Panc1 (cell line): ENCODE data around the gene IRGQ. TPM values are rescaled to one million over a fixed set of nuclear protein-coding genes. Genes with fewer than 3 reads are reported as not detected.

ENCODE experiments used
- ATAC-seq: fragments of 200-7000 bp; cut with Tn5 transposase; 2 replicates; pipeline ENCODE4 v1.9.1; 2020; ENCODE audit warnings: mild to moderate bottlenecking, moderate library complexity
- BruUV-seq: library from RNA; stranded (reverse); fragments of 400-500 nt; replicated peaks from 2 replicates; lab custom pipeline; 2021; lab: Mats Ljungman, UMichigan
- CTCF ChIA-PET: fragments of 300-600 bp; sonication (Branson Sonifier 250); formaldehyde crosslinking; loops from one replicate; lab custom pipeline; 2022; ENCODE audit warnings: antibody characterized with exemption; lab: Charles Lee
- POLR2A ChIA-PET: fragments of 300-600 bp; sonication (Branson Sonifier 250); formaldehyde crosslinking; loops from one replicate; lab custom pipeline; 2022; ENCODE audit warnings: antibody characterized with exemption; lab: Charles Lee
- DNase-seq: peaks from one replicate; pipeline ENCODE4 v3.0.0-alpha.2; 2010; ENCODE audit warnings: low read depth, low spot score
- H3K27ac ChIP-seq: 2 replicates; pipeline ENCODE4 v1.5.1; 2011; ENCODE audit warnings: mild to moderate bottlenecking, low read length, inconsistent platforms
- H3K27me3 ChIP-seq: fragments of 200-500 bp; sonication (Bioruptor generic); 2 replicates; pipeline ENCODE4 v1.6.0; 2014; ENCODE audit warnings: low read length, inconsistent platforms; ENCODE audit not compliant: control insufficient read depth, insufficient read depth
- H3K36me3 ChIP-seq: fragments of 200-500 bp; sonication (Bioruptor generic); 2 replicates; pipeline ENCODE4 v1.5.1; 2014; ENCODE audit warnings: inconsistent platforms, mild to moderate bottlenecking, low read length, moderate library complexity; ENCODE audit not compliant: control insufficient read depth, insufficient read depth
- H3K4me1 ChIP-seq: 2 replicates; pipeline ENCODE4 v1.5.1; 2011; ENCODE audit warnings: inconsistent platforms, mild to moderate bottlenecking, low read length, moderate library complexity; ENCODE audit not compliant: control insufficient read depth, insufficient read depth
- H3K4me3 ChIP-seq, 2 experiments: 2 replicates each; pipeline ENCODE4 v1.5.1; 2011 to 2012; ENCODE audit warnings: low read depth in 2 of 2, low read length in 2 of 2, mild to moderate bottlenecking in 2 of 2, inconsistent platforms in 1 of 2, moderate library complexity in 1 of 2
- H3K9me3 ChIP-seq: fragments of 200-500 bp; sonication (Bioruptor generic); 2 replicates; pipeline ENCODE4 v1.5.1; 2014; ENCODE audit warnings: low read depth, mild to moderate bottlenecking, inconsistent platforms, low read length, moderate library complexity; ENCODE audit not compliant: control insufficient read depth, insufficient read depth
- CTCF ChIP-seq: fragments of 450-650 bp; IDR thresholded peaks from 2 replicates; pipeline ENCODE4 v1.5.1; 2017; ENCODE audit warnings: mild to moderate bottlenecking
- POLR2AphosphoS5 ChIP-seq: IDR thresholded peaks from 2 replicates; pipeline ENCODE4 v1.6.1; 2012; ENCODE audit warnings: mild to moderate bottlenecking, low read depth, low read length, moderate library complexity
- SIN3A ChIP-seq: IDR thresholded peaks from 2 replicates; pipeline ENCODE4 v1.6.1; 2012; ENCODE audit warnings: low read depth, mild to moderate bottlenecking, low read length, moderate library complexity, borderline replicate concordance; ENCODE audit not compliant: insufficient read depth
- TCF7L2 ChIP-seq: IDR thresholded peaks from 2 replicates; pipeline ENCODE4 v1.6.1; 2011; ENCODE audit warnings: mild to moderate bottlenecking, low read depth, low read length, inconsistent platforms
- in situ Hi-C: cut with HindIII; loops from 2 replicates; pipeline ENCODE4 v1.10.0; 2016; ENCODE audit warnings: low sequenced_read_pairs, low pct_unique_long_range_greater_than_20kb
- intact Hi-C: fragments of 100-400 bp; cut with micrococcal nuclease; formaldehyde crosslinking; loops from one replicate; pipeline ENCODE4 v1.10.0; 2022; ENCODE audit not compliant: unreplicated experiment
- total RNA-seq: library from RNA; stranded (reverse); gene quantifications from one replicate; pipeline ENCODE4 v1.2.1, GENCODE V29; 2021; ENCODE audit not compliant: unreplicated experiment
- TF ChIP-seq, protein P1 (sequence below), 2 experiments: IDR thresholded peaks; 2 replicates each; pipeline ENCODE4 v1.6.1; 2011 to 2012; ENCODE audit warnings: low read depth in 2 of 2, control low read depth in 1 of 2, low read length in 1 of 2, mild to moderate bottlenecking in 1 of 2, moderate library complexity in 1 of 2; ENCODE audit not compliant: insufficient read depth in 1 of 2

The IRGQ gene
- total RNA-seq, 1 experiment from 2014 or later: 20.4 TPM

- TF ChIP-seq TCF7L2 (no peak), CTCF (no peak), SIN3A (no peak), POLR2AphosphoS5 (no peak)
- TF ChIP-seq, protein P1, sequence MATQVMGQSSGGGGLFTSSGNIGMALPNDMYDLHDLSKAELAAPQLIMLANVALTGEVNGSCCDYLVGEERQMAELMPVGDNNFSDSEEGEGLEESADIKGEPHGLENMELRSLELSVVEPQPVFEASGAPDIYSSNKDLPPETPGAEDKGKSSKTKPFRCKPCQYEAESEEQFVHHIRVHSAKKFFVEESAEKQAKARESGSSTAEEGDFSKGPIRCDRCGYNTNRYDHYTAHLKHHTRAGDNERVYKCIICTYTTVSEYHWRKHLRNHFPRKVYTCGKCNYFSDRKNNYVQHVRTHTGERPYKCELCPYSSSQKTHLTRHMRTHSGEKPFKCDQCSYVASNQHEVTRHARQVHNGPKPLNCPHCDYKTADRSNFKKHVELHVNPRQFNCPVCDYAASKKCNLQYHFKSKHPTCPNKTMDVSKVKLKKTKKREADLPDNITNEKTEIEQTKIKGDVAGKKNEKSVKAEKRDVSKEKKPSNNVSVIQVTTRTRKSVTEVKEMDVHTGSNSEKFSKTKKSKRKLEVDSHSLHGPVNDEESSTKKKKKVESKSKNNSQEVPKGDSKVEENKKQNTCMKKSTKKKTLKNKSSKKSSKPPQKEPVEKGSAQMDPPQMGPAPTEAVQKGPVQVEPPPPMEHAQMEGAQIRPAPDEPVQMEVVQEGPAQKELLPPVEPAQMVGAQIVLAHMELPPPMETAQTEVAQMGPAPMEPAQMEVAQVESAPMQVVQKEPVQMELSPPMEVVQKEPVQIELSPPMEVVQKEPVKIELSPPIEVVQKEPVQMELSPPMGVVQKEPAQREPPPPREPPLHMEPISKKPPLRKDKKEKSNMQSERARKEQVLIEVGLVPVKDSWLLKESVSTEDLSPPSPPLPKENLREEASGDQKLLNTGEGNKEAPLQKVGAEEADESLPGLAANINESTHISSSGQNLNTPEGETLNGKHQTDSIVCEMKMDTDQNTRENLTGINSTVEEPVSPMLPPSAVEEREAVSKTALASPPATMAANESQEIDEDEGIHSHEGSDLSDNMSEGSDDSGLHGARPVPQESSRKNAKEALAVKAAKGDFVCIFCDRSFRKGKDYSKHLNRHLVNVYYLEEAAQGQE (IDR thresholded peaks at IDR 0.05; ENCODE audit: insufficient read depth in 1 of 2, low read depth in 2 of 2, low read length in 1 of 2): no peak
- no peaks in the 10 kb centered on the region for H3K36me3 ChIP-seq
- DNase-seq: no peak
- H3K27me3 ChIP-seq: no peaks in the 10 kb centered on the region
- CTCF ChIA-PET: interaction anchor here (1.4 kb wide), 1 partner anchor 9 kb away, joined by 5 read pairs; no protein-coding TSS in a partner anchor
- H3K27ac ChIP-seq: no peak overlapping the region
- POLR2A ChIA-PET: no interaction called here
- H3K9me3 ChIP-seq: no peaks in the 10 kb centered on the region
- H3K4me1 ChIP-seq: no peaks in the 10 kb centered on the region
- H3K4me3 ChIP-seq: no peak overlapping the region
- no TSS peak for BruUV-seq
- intact Hi-C loops (no loop called here), in situ Hi-C loops (no loop called here)
- ATAC-seq: no peak
Measured at GRCh38 chr19:43563816-43564457, 32.0 kb downstream of the IRGQ start.

DNA sequence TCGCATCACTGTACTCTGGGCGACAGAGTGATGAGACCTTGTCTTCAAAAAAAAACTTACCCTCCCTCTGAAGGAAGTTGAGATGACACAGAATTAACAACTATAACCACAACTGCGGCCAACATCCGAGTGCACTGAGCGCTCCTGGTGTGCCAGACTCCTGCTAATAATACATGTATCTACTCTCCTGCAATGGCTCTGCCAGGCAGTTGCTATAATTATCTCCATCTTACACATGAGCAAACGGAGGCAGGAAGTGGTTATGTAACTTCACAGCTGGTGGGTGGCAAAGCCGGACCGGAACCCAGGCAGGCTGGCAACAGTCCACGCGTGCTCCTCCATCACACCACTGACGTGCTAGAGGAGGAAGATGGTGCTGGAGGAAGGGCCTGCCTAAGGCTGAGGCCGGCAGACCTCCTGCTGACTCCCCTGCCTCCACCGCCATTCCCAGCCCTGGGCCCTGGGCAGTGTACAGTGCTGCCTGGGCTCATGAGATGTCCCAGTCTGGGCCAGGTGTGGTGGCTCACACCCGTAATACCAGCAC, 33.2 kb downstream of the IRGQ start:
- Histone ChIP-seq H3K27ac (no peak overlapping the region), H3K27me3 (no peaks in the 10 kb centered on the region), H3K4me1 (no peaks in the 10 kb centered on the region), H3K36me3 (no peaks in the 10 kb centered on the region), H3K4me3 (no peak overlapping the region), H3K9me3 (no peaks in the 10 kb centered on the region)
- intact Hi-C loops: no loop called here
- in situ Hi-C loops: no loop called here
- ATAC-seq: peak; percentile 48; the same call in 1 of the 2 replicates
- peak; percentile 46 for DNase-seq
- POLR2A ChIA-PET: no interaction called here
- CTCF ChIA-PET: no interaction called here
- BruUV-seq: no TSS peak
- no peak for TF ChIP-seq SIN3A
- TF ChIP-seq CTCF: no peak
- TF ChIP-seq, protein P1 (IDR thresholded peaks at IDR 0.05; ENCODE audit: insufficient read depth in 1 of 2, low read depth in 2 of 2, low read length in 1 of 2): no peak
- TF ChIP-seq POLR2AphosphoS5: no peak
- no peak for TF ChIP-seq TCF7L2
